Measurements from ENCODE around the gene TNPO3. TPM values are rescaled to one million over a fixed set of nuclear protein-coding genes. Genes with fewer than 3 reads are reported as not detected.

The TNPO3 gene
- total RNA-seq, 2 donors from 2014 or later = 15.8 to 23.9 TPM

GRCh38 chr7:128911423-128912031 lies 143.4 kb downstream of the TNPO3 start:
- ATAC-seq (peak; percentile 41), DNase-seq (peak in 1 of 4 donors; percentile 25)
- intact Hi-C loops (cut with DNase I) = no loop called here
- Histone ChIP-seq H3K4me1 (peaks cover 10% of the 10 kb centered on the region), H3K27ac (peak overlapping the region in 1 of 4 donors; percentile 40), H3K4me3 (no peak overlapping the region), H3K27me3 (peaks cover 0 to 9% of the 10 kb centered on the region in 2 donors), H3K9me3 (no peaks in the 10 kb centered on the region), H3K36me3 (replicated peaks in 1 of 2; ENCODE audit: insufficient read depth in 1 of 2, low read depth in 2 of 2) (no peaks in the 10 kb centered on the region)
- WGBS, 2 donors = 63% methylated on average over 4 to 8 of the region's 8 CpGs
- no peak for TF ChIP-seq POLR2A (IDR thresholded peaks at IDR 0.05)
- no peak for TF ChIP-seq CTCF (IDR thresholded peaks at IDR 0.05)

- TF ChIP-seq POLR2A (IDR thresholded peaks at IDR 0.05) (no peak), CTCF (IDR thresholded peaks at IDR 0.05) (no peak)
- WGBS, 2 donors = 27 to 100% methylated on average over 1 to 34 of the region's 34 CpGs
- Histone ChIP-seq H3K4me3 (no peak within 1 kb of the TSS), H3K27me3 (peaks cover 0 to 9% of the 10 kb centered on the region in 2 donors), H3K4me1 (peaks cover 10% of the 10 kb centered on the region), H3K27ac (peak within 1 kb of the TSS in 1 of 4 donors; percentile 40), H3K9me3 (no peaks in the 10 kb centered on the region), H3K36me3 (replicated peaks in 1 of 2; ENCODE audit: insufficient read depth in 1 of 2, low read depth in 2 of 2) (no peaks in the 10 kb centered on the region)
- ATAC-seq = no peak
- DNase-seq = no peak
- intact Hi-C loops (cut with DNase I) = no loop called here
Measured at GRCh38 chr7:128910569-128910945, 144.4 kb downstream of the TNPO3 start, which contains the start of gene KCP. Gene KCP, minus strand, starts transcription at chr7:128910709. Its CDS starts 33 bp downstream, at chr7:128910676.

GRCh38 chr7:128909625-128910568 lies 145.0 kb downstream of the TNPO3 start:
- DNase-seq (peak in 1 of 4 donors; percentile 39), ATAC-seq (peak; percentile 38)
- Histone ChIP-seq H3K4me1 (peaks cover 10% of the 10 kb centered on the region), H3K4me3 (no peak overlapping the region), H3K27ac (no peak overlapping the region), H3K9me3 (no peaks in the 10 kb centered on the region), H3K36me3 (replicated peaks in 1 of 2; ENCODE audit: insufficient read depth in 1 of 2, low read depth in 2 of 2) (no peaks in the 10 kb centered on the region), H3K27me3 (peaks cover 0 to 9% of the 10 kb centered on the region in 2 donors)
- WGBS, 2 donors = 16 to 34% methylated on average over 23 to 42 of the region's 42 CpGs
- intact Hi-C loops (cut with DNase I) = loop anchor here (5.0 kb wide), 1 partner anchor 182 kb away; no protein-coding TSS in a partner anchor
- no peak for TF ChIP-seq CTCF (IDR thresholded peaks at IDR 0.05)
- no peak for TF ChIP-seq POLR2A (IDR thresholded peaks at IDR 0.05)

- no peak for DNase-seq
- H3K27me3 ChIP-seq = peaks cover 0 to under 1% of the 10 kb centered on the region in 2 donors
- H3K4me1 ChIP-seq = peaks cover 10% of the 10 kb centered on the region
- no peak overlapping the region for H3K4me3 ChIP-seq
- intact Hi-C loops (cut with DNase I) = loop anchor here (5.0 kb wide), 1 partner anchor 183 kb away; no protein-coding TSS in a partner anchor
- no peak for ATAC-seq
- H3K9me3 ChIP-seq = no peaks in the 10 kb centered on the region
- H3K36me3 ChIP-seq (replicated peaks in 1 of 2; ENCODE audit: insufficient read depth in 1 of 2, low read depth in 2 of 2) = no peaks in the 10 kb centered on the region
- no peak overlapping the region for H3K27ac ChIP-seq
- 79 to 86% methylated on average over 4 to 6 of the region's 6 CpGs for WGBS, 2 donors
- TF ChIP-seq POLR2A (IDR thresholded peaks at IDR 0.05) (no peak), CTCF (IDR thresholded peaks at IDR 0.05) (no peak)
Measured at GRCh38 chr7:128908750-128909624, 145.9 kb downstream of the TNPO3 start.
